ENCODE measurements around the gene EBPL.
A peak's percentile ranks its signal among the peaks of the same experiment; 100 is the strongest.
"Not testable (repeated sequence)": the region's sequence is repeated elsewhere in the genome, so short reads cannot be mapped to it uniquely, and the experiment has no call there.

EBPL gene

GRCh38 chr13:49690995-49691784, at the start of gene EBPL:
Gene EBPL, minus strand, starts transcription at chr13:49691486. Its CDS starts 62 bp downstream, at chr13:49691424.
- DNase-seq (ENCODE audit: low spot score), result peak; percentile 74

GRCh38 chr13:49740870-49741269, 49.6 kb upstream of the EBPL start:
- DNase-seq (ENCODE audit: low spot score), result no peak

DNA sequence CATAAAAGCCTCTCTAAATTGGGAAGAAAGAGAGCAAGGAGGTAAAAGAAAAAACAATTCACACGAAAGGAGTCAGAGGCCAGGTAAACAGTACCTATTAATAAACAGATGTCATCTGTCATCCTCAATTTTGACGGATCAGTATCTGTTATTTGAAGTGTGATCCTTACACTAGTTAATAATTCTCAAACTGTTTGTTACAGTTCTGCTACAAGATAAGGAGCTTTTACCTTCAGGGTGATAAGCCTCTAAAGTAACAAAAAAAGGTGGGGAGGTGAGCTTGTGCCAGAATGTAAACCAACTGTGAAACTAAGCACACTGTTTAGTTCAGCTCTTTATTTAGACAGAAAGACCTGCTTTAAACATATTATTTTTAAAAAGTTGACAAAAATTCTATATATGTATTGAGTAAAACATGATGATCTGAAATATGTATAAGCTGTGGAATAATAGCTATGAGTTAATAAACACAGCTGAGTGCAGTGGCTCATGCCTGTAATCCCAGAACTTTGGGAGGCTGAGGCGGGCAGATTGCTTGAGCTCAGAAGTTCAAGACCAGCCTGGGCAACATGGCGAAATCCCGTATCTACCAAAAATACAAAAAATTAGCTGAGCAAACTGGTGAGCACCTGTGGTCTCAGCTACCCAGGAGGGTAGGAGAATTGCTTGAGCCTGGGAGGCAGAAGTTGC, 48.4 kb upstream of the EBPL start:
- DNase-seq (ENCODE audit: low spot score), result no peak

DNA sequence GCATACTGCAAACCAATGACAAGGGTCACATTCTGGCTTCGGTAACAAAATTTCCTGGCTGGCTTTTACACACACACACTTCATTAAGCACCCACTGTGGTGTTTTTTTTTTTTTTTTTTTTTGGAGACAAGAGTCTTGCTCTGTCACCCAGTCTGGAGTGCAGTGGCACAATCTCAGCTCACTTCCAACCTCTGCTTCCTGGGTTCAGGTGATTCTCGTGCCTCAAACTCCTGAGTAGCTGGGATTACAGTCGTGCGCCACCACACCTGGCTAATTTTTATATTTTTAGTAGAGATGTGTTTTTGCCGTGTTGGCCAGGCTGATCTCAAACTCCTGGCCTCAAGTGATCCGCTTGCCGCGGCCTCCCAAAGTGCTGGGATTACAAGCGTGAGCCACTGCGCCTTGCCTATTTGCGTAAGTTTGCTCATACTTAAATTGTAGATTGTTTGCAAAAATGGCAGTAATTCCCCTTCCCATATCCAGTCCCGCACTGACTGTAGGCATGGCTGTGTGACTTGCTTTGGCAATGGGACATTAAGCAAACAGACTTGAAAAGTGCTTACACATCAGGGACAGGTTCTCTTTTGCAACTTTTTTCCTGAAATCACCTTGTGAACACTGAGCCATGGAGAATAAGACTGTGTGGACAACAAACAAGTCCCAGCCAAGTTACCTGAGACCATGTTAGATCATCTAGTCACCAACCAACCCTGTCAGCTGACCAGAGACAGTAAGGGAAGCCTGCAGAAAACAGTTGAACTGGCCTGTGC, 42.1 kb upstream of the EBPL start:
- DNase-seq (ENCODE audit: low spot score), result peak; percentile 35

GRCh38 chr13:49731766-49732165, 40.5 kb upstream of the EBPL start:
- no peak for DNase-seq (ENCODE audit: low spot score)

GRCh38 chr13:49716615-49717014, 25.3 kb upstream of the EBPL start:
- DNase-seq (ENCODE audit: low spot score), result no peak

DNA sequence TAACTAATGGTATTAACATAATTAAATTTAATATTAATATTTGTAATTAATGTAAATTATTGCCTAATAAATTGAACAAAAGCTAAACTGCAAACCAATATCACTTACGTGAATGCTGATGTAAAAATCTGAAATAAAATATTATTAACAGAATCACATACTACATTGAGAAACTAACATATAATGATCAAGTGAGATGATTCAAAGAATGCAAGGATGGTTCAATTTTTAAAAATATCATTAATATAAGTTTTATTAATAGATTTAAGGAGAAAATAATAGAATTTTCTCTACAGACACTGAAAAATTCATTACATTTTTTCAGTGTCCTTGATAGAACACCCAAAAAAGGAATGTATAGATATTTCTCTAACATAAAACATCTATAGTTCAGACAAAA, 23.5 kb upstream of the EBPL start:
- no peak for DNase-seq (ENCODE audit: low spot score)

DNA sequence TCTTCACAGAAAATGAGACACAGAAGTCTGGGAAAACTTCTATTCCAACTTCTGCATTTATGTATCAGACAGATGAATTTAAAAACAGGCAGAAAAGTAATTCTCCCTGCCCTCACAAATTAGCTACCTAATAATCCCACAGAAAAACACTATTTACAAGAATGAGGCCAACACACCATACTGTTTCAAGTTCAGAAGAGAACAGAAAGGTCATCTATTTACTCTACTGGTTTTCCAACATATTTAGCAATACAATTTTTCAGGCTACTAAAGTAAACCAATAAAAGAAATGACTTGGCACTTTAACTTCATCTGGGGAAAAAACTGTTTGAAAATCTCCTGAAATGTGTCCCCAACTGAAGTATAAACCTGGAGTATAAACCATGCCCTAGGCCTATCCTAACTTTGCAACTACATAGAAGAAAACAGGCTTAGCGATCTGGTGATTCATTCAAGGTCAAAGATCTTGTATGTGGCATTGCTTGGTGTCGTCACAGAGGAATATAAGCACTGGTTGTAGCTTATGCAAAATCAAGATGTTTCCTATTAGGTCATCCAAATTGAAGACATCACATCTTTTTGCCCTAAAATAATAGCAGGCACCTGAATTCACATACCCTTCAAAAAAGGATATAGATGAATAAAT, 20.1 kb upstream of the EBPL start:
- DNase-seq (ENCODE audit: low spot score), result no peak

DNA sequence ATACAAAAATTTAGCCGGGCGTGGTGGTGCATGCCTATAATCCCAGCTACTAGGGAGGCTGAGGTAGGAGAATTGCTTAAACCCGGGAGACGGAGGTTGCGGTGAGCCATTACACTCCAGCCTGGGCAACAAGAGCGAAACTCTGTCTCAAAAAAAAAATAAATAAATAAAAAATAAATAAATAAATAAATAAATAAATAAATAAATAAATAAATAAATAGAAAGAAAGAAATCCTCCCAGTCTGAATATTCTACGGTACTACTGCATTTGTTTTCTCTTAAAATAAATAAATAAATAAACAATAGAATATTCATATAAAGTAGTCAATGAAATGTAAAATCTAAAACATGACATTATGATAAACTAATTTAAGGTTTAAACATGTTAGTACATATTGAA, 13.0 kb upstream of the EBPL start:
- DNase-seq (ENCODE audit: low spot score), result not testable (repeated sequence)

GRCh38 chr13:49701491-49701890, 10.2 kb upstream of the EBPL start:
- DNase-seq (ENCODE audit: low spot score), result peak; percentile 88

DNA sequence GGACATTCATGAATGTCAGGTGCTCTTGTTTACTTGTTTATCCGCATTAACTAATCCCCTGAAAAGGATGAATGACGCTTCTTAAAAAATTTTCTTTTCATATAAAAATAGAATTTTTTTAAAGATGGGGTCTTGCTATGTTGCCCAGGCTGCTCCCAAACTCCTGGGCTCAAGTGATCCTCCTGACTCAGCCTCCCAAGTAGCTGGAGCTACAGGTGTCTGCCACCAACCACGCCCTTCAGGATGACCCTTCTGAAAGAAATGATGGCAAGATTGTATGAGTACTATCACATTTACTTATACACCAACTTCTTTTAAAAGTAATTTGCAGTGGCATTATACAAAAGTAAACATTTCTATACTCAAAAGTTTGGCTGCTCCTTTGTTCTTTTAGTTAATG, 6.2 kb upstream of the EBPL start:
- DNase-seq (ENCODE audit: low spot score), result no peak

- no peak for DNase-seq (ENCODE audit: low spot score)
These were observed 3.2 kb upstream of the EBPL start for GRCh38 chr13:49694446-49694845.

DNA sequence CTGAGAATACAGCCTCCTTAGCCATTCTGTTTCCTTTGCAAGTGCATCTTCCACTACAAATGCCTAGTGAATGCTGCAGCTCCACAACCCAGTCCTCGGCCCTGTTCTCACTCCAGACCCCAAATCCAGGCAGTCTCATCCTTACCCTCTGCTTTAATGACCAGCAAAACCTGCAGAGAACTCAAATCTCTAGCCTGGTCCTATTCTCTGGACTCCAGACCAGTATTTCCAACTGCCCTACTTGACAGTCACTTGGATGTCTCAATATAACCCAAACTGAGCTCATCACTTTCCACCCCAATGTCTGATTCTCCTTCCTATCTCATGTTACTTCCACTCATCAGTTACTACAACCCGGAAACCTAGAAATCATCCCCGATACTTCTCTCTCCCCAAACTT, 2.6 kb upstream of the EBPL start:
- no peak for DNase-seq (ENCODE audit: low spot score)

DNA sequence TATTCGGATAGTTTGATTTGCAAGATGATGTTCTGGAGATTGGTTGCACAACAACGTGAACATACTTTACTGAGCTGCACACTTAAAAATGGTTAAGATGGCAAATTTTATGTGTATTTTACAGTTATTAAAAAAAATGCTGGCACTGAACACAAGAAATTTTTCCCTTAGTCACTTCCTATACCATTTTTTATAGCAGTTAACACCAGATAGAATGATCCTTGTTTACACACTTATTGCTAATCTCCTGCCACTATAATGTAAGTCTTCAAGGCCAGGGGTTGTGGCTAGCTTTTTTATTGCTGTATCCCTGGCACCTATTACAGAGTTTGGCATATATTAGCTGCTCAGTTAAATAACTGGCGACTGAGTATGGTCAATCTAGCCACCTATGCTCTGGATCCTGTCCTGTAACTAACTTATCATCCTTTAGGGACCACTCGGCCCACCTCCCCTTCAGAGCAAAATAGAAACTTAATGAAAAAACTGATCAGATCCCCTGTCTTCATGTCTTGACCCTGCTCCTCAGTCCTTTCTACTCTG, 2.0 kb upstream of the EBPL start:
- DNase-seq (ENCODE audit: low spot score), result no peak

DNA sequence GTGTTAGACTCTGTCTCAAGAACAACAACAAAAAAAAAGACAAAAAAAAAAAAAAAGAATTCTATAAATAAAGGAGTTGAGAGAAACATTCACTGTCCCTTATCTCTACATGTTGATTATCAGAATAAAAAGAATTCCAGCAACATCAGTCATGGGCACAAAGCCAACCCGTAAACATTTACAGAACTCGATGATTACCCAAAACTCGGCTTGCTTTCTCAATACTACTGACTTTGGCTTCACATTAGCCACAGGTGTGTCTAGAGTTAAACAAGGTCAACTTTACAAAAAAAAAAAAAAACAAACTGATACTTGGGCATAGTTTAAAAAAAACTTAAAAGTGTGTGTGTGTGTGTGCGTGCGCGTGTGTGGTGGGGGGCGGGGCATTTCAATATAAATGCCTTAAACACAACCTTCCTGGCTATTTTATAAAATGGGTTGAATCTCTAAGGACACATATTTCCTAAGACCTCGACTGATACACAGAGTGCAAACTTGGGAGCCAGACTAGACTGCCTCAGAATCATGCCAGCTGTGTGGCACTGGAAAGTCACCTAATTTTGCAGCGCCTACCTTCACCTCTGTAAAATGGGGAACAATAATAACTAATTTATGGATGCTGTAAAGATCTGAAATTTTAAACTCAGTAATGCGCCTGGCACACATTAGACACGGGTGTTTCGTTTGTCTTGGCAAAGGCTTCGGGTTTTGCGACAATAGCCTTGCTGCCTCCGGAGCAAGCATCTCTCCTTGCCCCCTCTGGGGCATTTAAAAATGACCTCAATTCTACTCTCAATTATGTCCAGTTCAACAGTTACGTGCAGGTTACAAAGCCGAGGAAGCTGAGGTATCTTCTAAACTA, 922 bp downstream of the EBPL start:
- DNase-seq (ENCODE audit: low spot score), result peak; percentile 26

- no peak for DNase-seq (ENCODE audit: low spot score)
These were observed 7.8 kb downstream of the EBPL start for GRCh38 chr13:49683489-49683888.

DNA sequence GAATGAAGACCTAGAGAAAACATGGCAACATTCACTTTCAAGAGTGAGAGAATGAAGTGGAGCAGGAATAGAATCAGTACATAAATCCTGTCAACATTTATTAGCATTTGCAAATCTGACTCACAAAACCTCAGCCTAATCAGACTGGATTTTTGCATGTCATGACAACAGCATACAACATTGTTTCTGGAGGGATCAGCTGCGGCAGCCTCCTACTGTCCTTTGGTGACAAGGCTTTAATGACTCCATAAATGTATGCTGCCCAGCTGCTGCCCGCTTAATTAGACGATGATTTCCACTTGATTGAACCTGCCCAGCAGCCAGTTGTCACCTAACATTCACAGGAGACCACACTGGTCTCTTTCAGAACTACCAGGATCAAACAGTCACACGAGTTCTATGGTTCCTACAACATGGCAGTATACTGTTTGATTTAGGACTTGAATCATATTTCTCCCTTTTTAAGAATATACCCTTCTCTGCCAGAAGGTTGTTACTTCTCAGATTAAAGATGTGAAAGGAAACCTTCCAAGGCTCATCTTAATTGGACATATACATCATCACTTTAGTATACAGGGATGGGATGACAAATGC, 9.3 kb downstream of the EBPL start:
- no peak for DNase-seq (ENCODE audit: low spot score)

- no peak for DNase-seq (ENCODE audit: low spot score)
These were observed 12.0 kb downstream of the EBPL start for GRCh38 chr13:49679246-49679645.

GRCh38 chr13:49678191-49678914, 12.9 kb downstream of the EBPL start:
- DNase-seq (ENCODE audit: low spot score), result no peak

Data from pons (tissue), 1 donor.